ENCODE data around the gene ACOT2. TPM values are rescaled to one million over a fixed set of nuclear protein-coding genes. Genes with fewer than 3 reads are reported as not detected.
"Not testable (repeated sequence)": the region's sequence is repeated elsewhere in the genome, so short reads cannot be mapped to it uniquely, and the experiment has no call there.

Gene ACOT2
- total RNA-seq, 1 experiment from 2014 or later = 34.2 TPM

DNA sequence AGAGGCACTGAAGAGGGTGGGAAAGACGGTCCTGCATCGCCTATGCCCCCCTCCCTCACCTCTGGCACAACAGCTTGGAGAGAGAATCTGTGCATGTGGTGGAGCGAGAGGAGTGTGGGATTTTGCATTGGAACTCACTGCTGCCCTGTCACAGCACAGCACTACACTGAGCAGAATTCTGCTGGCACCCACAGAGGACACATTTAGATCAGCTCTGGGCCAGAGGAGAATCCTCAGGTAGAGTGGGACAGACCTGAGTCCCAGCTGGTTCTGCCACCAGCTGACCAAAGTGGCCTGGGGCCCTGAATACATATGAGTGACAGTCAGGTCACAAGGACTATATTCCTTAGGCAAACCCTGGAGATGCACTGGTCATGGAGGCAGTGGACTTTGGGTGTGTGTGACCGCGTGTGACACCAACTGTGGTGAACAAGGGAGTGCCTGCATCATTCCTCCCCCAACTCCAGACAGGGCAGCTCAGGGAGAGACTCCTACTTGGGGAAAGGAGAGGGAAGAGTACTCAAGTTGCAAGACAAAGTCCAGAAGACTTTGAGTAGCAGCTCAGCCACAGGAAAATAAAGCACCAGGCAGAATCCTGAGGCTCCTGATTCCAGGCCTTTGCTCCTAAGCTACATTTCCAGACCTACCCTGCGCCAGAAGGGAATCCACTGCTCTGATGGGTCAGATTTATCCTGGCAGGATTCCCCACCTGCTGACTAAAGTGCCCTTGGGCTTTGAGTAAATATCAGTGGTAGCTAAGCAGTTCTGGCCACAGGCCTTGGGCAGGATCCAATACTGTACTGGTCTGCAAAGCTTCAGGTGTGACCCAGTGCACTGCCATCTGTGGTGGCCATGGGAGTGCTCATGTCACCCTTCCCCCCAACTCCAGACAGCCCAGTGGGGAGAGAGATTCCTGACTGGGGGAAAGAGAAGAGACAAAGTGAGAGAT, 42.7 kb upstream of the ACOT2 start:
- TF ChIP-seq CTCF (conservative IDR thresholded peaks at IDR 0.05; ENCODE audit: low read depth, low read length) (no peak), EZH2 (IDR thresholded peaks at IDR 0.05; ENCODE audit: borderline replicate concordance, low read depth, low read length, poor library complexity, severe bottlenecking) (no peak)
- Histone ChIP-seq H3K27me3 (replicated peaks; ENCODE audit: insufficient read depth, low read depth, low read length, poor library complexity) (no peaks in the 10 kb centered on the region), H3K27ac (ENCODE audit: low read depth, low read length, poor library complexity, severe bottlenecking) (no peak overlapping the region), H3K9me3 (ENCODE audit: low read depth, low read length, poor library complexity, severe bottlenecking) (no peaks in the 10 kb centered on the region), H3K4me3 (ENCODE audit: low read depth, low read length, poor library complexity, severe bottlenecking) (no peak overlapping the region), H3K36me3 (ENCODE audit: insufficient read depth, low read length, poor library complexity, severe bottlenecking) (no peaks in the 10 kb centered on the region), H3K4me1 (ENCODE audit: insufficient read depth, low read length, poor library complexity, severe bottlenecking) (no peaks in the 10 kb centered on the region)
- BruUV-seq (replicated peaks) = no TSS peak
- DNase-seq (ENCODE audit: low spot score) = no peak
- intact Hi-C loops (cut with micrococcal nuclease; ENCODE audit: unreplicated experiment) = no loop called here
- ChIA-PET POLR2A (ENCODE audit: low non-redundant PET) (no interaction called here), CTCF (no interaction called here)

GRCh38 chr14:73529356-73529755, 39.7 kb upstream of the ACOT2 start:
- BruUV-seq (replicated peaks); H3K27me3 ChIP-seq (replicated peaks; ENCODE audit: insufficient read depth, low read depth, low read length, poor library complexity); H3K9me3 ChIP-seq (ENCODE audit: low read depth, low read length, poor library complexity, severe bottlenecking); H3K36me3 ChIP-seq (ENCODE audit: insufficient read depth, low read length, poor library complexity, severe bottlenecking); CTCF ChIA-PET; intact Hi-C loops (cut with micrococcal nuclease; ENCODE audit: unreplicated experiment); H3K4me1 ChIP-seq (ENCODE audit: insufficient read depth, low read length, poor library complexity, severe bottlenecking); POLR2A ChIA-PET (ENCODE audit: low non-redundant PET); H3K4me3 ChIP-seq (ENCODE audit: low read depth, low read length, poor library complexity, severe bottlenecking); H3K27ac ChIP-seq (ENCODE audit: low read depth, low read length, poor library complexity, severe bottlenecking); DNase-seq (ENCODE audit: low spot score): not testable (repeated sequence)

- H3K9me3 ChIP-seq (ENCODE audit: low read depth, low read length, poor library complexity, severe bottlenecking); POLR2A ChIA-PET (ENCODE audit: low non-redundant PET); H3K4me1 ChIP-seq (ENCODE audit: insufficient read depth, low read length, poor library complexity, severe bottlenecking); H3K4me3 ChIP-seq (ENCODE audit: low read depth, low read length, poor library complexity, severe bottlenecking); H3K27ac ChIP-seq (ENCODE audit: low read depth, low read length, poor library complexity, severe bottlenecking); H3K27me3 ChIP-seq (replicated peaks; ENCODE audit: insufficient read depth, low read depth, low read length, poor library complexity); CTCF ChIA-PET; DNase-seq (ENCODE audit: low spot score); BruUV-seq (replicated peaks); H3K36me3 ChIP-seq (ENCODE audit: insufficient read depth, low read length, poor library complexity, severe bottlenecking): not testable (repeated sequence)
- intact Hi-C loops (cut with micrococcal nuclease; ENCODE audit: unreplicated experiment) = loop anchor here (2.0 kb wide), 1 partner anchor 23 kb away; no protein-coding TSS in a partner anchor
These were observed 37.0 kb upstream of the ACOT2 start for GRCh38 chr14:73531971-73532370.

- POLR2A ChIA-PET (ENCODE audit: low non-redundant PET) = interaction anchor here (0.6 kb wide), 1 partner anchor 30 kb away, joined by 10 read pairs; no protein-coding TSS in a partner anchor
- peaks cover 11% of the 10 kb centered on the region for H3K4me1 ChIP-seq (ENCODE audit: insufficient read depth, low read length, poor library complexity, severe bottlenecking)
- CTCF ChIA-PET = interaction anchor here (0.6 to 0.8 kb wide), 4 partner anchors 29 to 97 kb away, joined by 3 read pairs; partner anchors contain the start of gene ACOT6
- H3K9me3 ChIP-seq (ENCODE audit: low read depth, low read length, poor library complexity, severe bottlenecking); BruUV-seq (replicated peaks); H3K27me3 ChIP-seq (replicated peaks; ENCODE audit: insufficient read depth, low read depth, low read length, poor library complexity); intact Hi-C loops (cut with micrococcal nuclease; ENCODE audit: unreplicated experiment); H3K36me3 ChIP-seq (ENCODE audit: insufficient read depth, low read length, poor library complexity, severe bottlenecking); H3K27ac ChIP-seq (ENCODE audit: low read depth, low read length, poor library complexity, severe bottlenecking): not testable (repeated sequence)
- peak overlapping the region; percentile 52 for H3K4me3 ChIP-seq (ENCODE audit: low read depth, low read length, poor library complexity, severe bottlenecking)
- DNase-seq (ENCODE audit: low spot score) = peak; percentile 18
These were observed 31.6 kb upstream of the ACOT2 start for GRCh38 chr14:73537244-73538045.
